ENCODE results near the gene FANCG. TPM values are rescaled to one million over a fixed set of nuclear protein-coding genes. Genes with fewer than 3 reads are reported as not detected.

Gene FANCG
- total and polyA plus RNA-seq, 8 donors: 1.3 to 30.9 (median 16.4) TPM

- 0 to 14% (median 6%) methylated on average over 7 to 10 of the region's 10 CpGs for WGBS, 5 donors
- no peaks in the 10 kb centered on the region for H3K9me3 ChIP-seq
- H3K27ac ChIP-seq: peak overlapping the region; percentile 58 to 87 (median 84)
- peak overlapping the region; percentile 61 to 76 (median 70) for H3K4me3 ChIP-seq
- intact Hi-C loops (cut with DNase I; ENCODE audit: low total_unique reads): no loop called here
- TF ChIP-seq, protein P1, sequence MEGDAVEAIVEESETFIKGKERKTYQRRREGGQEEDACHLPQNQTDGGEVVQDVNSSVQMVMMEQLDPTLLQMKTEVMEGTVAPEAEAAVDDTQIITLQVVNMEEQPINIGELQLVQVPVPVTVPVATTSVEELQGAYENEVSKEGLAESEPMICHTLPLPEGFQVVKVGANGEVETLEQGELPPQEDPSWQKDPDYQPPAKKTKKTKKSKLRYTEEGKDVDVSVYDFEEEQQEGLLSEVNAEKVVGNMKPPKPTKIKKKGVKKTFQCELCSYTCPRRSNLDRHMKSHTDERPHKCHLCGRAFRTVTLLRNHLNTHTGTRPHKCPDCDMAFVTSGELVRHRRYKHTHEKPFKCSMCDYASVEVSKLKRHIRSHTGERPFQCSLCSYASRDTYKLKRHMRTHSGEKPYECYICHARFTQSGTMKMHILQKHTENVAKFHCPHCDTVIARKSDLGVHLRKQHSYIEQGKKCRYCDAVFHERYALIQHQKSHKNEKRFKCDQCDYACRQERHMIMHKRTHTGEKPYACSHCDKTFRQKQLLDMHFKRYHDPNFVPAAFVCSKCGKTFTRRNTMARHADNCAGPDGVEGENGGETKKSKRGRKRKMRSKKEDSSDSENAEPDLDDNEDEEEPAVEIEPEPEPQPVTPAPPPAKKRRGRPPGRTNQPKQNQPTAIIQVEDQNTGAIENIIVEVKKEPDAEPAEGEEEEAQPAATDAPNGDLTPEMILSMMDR (IDR thresholded peaks at IDR 0.05): no peak
- no peak for TF ChIP-seq POLR2AphosphoS5 (IDR thresholded peaks at IDR 0.05)
- H3K27me3 ChIP-seq: no peaks in the 10 kb centered on the region
- H3K36me3 ChIP-seq: peaks cover 0 to 29% (median 21%) of the 10 kb centered on the region in 4 donors
- H3K4me1 ChIP-seq: peaks cover 14 to 28% (median 26%) of the 10 kb centered on the region in 4 donors
- no peak for DNase-seq
Observed at GRCh38 chr9:35079041-35079425, 709 bp downstream of the FANCG start.

DNA sequence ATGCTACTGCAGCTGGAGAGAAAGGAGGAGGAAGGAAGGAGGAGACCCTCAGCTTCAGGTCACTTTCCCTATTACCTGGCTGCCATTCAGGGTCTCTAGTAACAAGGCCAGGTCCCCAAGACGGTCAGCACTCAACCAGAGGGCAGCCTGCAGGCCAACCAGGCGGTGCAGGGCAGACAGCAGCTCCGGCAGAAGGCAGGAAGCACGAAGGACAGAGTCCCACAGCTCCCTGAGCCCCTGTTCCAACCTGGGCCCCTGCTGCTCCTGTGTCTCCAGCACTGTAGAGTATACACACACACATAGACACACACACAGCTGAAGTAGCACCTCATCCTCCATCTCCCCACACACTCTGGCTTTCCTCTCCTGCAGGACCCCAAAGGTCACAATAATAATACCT lies 1.7 kb downstream of the FANCG start:
- no peak for DNase-seq
- no peaks in the 10 kb centered on the region for H3K9me3 ChIP-seq
- intact Hi-C loops (cut with DNase I; ENCODE audit: low total_unique reads): no loop called here
- H3K27me3 ChIP-seq: no peaks in the 10 kb centered on the region
- H3K4me1 ChIP-seq: peaks cover 14 to 32% (median 28%) of the 10 kb centered on the region in 4 donors
- WGBS, 5 donors: 56 to 76% (median 68%) methylated on average over 4 of the region's 4 CpGs; no CpG with 5 or more reads in 1 of the 5 donors
- H3K4me3 ChIP-seq: no peak overlapping the region
- TF ChIP-seq, protein P1 (IDR thresholded peaks at IDR 0.05): no peak
- TF ChIP-seq POLR2AphosphoS5 (IDR thresholded peaks at IDR 0.05) (no peak), POLR2A (IDR thresholded peaks at IDR 0.05) (no peak), EP300 (IDR thresholded peaks at IDR 0.05) (no peak)
- peaks cover 0 to 32% (median 22%) of the 10 kb centered on the region in 4 donors for H3K36me3 ChIP-seq
- H3K27ac ChIP-seq: no peak overlapping the region

DNA sequence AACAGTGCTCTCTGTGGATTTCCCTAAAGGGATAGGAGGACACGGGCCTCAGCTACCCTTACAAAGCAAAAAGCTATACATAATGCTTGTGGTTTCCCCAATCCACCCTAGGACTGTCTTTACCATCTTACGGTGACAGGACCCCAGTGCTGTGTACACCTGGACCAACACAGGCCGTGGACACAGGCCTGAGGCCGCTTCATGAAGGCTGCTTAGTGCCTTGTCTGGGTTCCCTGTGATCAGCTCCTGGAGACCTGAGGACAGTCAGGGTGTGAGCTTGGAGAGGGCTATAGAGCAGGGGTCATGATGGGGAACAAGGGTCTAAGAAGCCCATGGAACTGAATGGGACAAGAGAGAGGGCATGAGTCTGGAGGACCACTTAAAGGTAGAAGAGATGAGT lies 2.9 kb downstream of the FANCG start:
- TF ChIP-seq, protein P1 (IDR thresholded peaks at IDR 0.05): no peak
- no peak for TF ChIP-seq POLR2AphosphoS5 (IDR thresholded peaks at IDR 0.05)
- TF ChIP-seq EP300 (IDR thresholded peaks at IDR 0.05): no peak
- no peak for TF ChIP-seq POLR2A (IDR thresholded peaks at IDR 0.05)
- 95 to 100% (median 96%) methylated on average over 3 to 4 of the region's 4 CpGs for WGBS, 5 donors
- Histone ChIP-seq H3K4me1 (peaks cover 14 to 35% (median 32%) of the 10 kb centered on the region in 4 donors), H3K4me3 (no peak overlapping the region), H3K27ac (no peak overlapping the region), H3K36me3 (peaks cover 0 to 32% (median 22%) of the 10 kb centered on the region in 4 donors), H3K27me3 (no peaks in the 10 kb centered on the region), H3K9me3 (no peaks in the 10 kb centered on the region)
- no peak for DNase-seq
- intact Hi-C loops (cut with DNase I; ENCODE audit: low total_unique reads): no loop called here

DNA sequence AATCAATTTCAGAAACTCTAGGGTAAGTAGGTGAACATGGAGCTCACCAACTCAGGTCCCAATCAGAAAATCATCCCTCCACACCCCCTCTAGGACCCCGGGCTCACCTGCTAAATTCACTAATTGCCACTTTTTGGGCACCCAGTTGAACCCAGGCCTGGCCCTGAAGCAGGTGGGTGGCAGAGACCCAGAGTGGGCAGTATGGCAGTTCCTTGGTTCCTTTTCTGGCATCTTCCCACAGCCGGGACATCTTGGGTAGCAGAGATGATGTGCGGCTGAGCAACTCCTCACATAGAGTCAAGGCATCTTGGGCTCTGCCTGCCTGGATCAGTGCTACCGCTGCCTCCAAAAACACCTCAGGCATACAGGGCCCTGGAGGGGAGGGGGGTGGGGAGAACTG lies 4.4 kb downstream of the FANCG start:
- no peak overlapping the region for H3K27ac ChIP-seq
- H3K4me3 ChIP-seq: no peak overlapping the region
- H3K9me3 ChIP-seq: no peaks in the 10 kb centered on the region
- DNase-seq: no peak
- 97 to 100% (median 99%) methylated on average over 4 of the region's 4 CpGs for WGBS, 5 donors
- TF ChIP-seq POLR2AphosphoS5 (IDR thresholded peaks at IDR 0.05) (no peak), POLR2A (IDR thresholded peaks at IDR 0.05) (no peak), EP300 (IDR thresholded peaks at IDR 0.05) (no peak)
- TF ChIP-seq, protein P1 (IDR thresholded peaks at IDR 0.05): no peak
- peaks cover 20 to 45% (median 37%) of the 10 kb centered on the region in 4 donors for H3K4me1 ChIP-seq
- peaks cover 0 to 32% (median 22%) of the 10 kb centered on the region in 4 donors for H3K36me3 ChIP-seq
- H3K27me3 ChIP-seq: no peaks in the 10 kb centered on the region
- intact Hi-C loops (cut with DNase I; ENCODE audit: low total_unique reads): no loop called here

Data from stomach (tissue), 9 donors.